Measurements from ENCODE around the gene PARD3. TPM values are rescaled to one million over a fixed set of nuclear protein-coding genes. Genes with fewer than 3 reads are reported as not detected.

Gene PARD3
- total RNA-seq, 1 donor from 2014 or later: 35.4 TPM

GRCh38 chr10:34484164-34484563 is 330.9 kb downstream of the PARD3 start:
- no peak for FAIRE-seq
- Mint-ChIP-seq H3K4me3 (ENCODE audit: unreplicated experiment) (no peak overlapping the region), H3K27ac (ENCODE audit: unreplicated experiment) (no peak overlapping the region)

GRCh38 chr10:34480345-34480744 is 334.8 kb downstream of the PARD3 start:
- FAIRE-seq: no peak
- Mint-ChIP-seq H3K27ac (ENCODE audit: unreplicated experiment) (no peak overlapping the region), H3K36me3 (ENCODE audit: low read depth, unreplicated experiment) (peaks cover 3% of the 10 kb centered on the region)

More at GRCh38 chr10:34484164-34484563, 330.9 kb downstream of the PARD3 start:
- Histone ChIP-seq H4K20me1 (ENCODE audit: insufficient read depth, low read length) (no peaks in the 10 kb centered on the region), H3K36me3 (ENCODE audit: insufficient read depth, low read length) (no peaks in the 10 kb centered on the region), H3K4me3 (ENCODE audit: insufficient read depth, low read depth, low read length) (no peak overlapping the region), H2AFZ (ENCODE audit: low read depth, low read length) (no peak overlapping the region), H3K9me3 (ENCODE audit: insufficient read depth, low read depth, low read length) (no peaks in the 10 kb centered on the region), H3K79me2 (ENCODE audit: insufficient read depth, low read length) (no peaks in the 10 kb centered on the region), H3K27ac (ENCODE audit: low read depth, low read length) (no peak overlapping the region), H3K4me1 (ENCODE audit: insufficient read depth, low read length) (no peaks in the 10 kb centered on the region), H3K9ac (ENCODE audit: low read length) (no peak overlapping the region), H3K27me3 (ENCODE audit: insufficient read depth, low read length) (no peaks in the 10 kb centered on the region), H3K4me2 (ENCODE audit: low read length) (no peak overlapping the region)
- TF ChIP-seq CTCF (IDR thresholded peaks at IDR 0.05; ENCODE audit: insufficient read depth, low read depth, low read length) (no peak), EZH2 (IDR thresholded peaks at IDR 0.05; ENCODE audit: insufficient read depth, low read length) (no peak)
- Mint-ChIP-seq H3K9me3 (ENCODE audit: unreplicated experiment) (no peaks in the 10 kb centered on the region), H3K4me1 (ENCODE audit: low read depth, unreplicated experiment) (no peaks in the 10 kb centered on the region), H3K36me3 (ENCODE audit: low read depth, unreplicated experiment) (peaks cover 3% of the 10 kb centered on the region), H3K27me3 (ENCODE audit: low read depth, unreplicated experiment) (no peaks in the 10 kb centered on the region)
- DNase-seq (ENCODE audit: low read depth): no peak

More at GRCh38 chr10:34480345-34480744, 334.8 kb downstream of the PARD3 start:
- no peaks in the 10 kb centered on the region for H4K20me1 ChIP-seq (ENCODE audit: insufficient read depth, low read length)
- H3K9me3 ChIP-seq (ENCODE audit: insufficient read depth, low read depth, low read length): no peaks in the 10 kb centered on the region
- H3K9me3 Mint-ChIP-seq (ENCODE audit: unreplicated experiment): no peaks in the 10 kb centered on the region
- H3K4me1 ChIP-seq (ENCODE audit: insufficient read depth, low read length): no peaks in the 10 kb centered on the region
- no peaks in the 10 kb centered on the region for H3K27me3 Mint-ChIP-seq (ENCODE audit: low read depth, unreplicated experiment)
- H3K36me3 ChIP-seq (ENCODE audit: insufficient read depth, low read length): no peaks in the 10 kb centered on the region
- no peak overlapping the region for H3K4me3 ChIP-seq (ENCODE audit: insufficient read depth, low read depth, low read length)
- no peak for DNase-seq (ENCODE audit: low read depth)
- no peak overlapping the region for H3K4me2 ChIP-seq (ENCODE audit: low read length)
- H3K4me3 Mint-ChIP-seq (ENCODE audit: unreplicated experiment): no peak overlapping the region
- no peak overlapping the region for H3K27ac ChIP-seq (ENCODE audit: low read depth, low read length)
- no peaks in the 10 kb centered on the region for H3K4me1 Mint-ChIP-seq (ENCODE audit: low read depth, unreplicated experiment)
- no peaks in the 10 kb centered on the region for H3K27me3 ChIP-seq (ENCODE audit: insufficient read depth, low read length)
- TF ChIP-seq EZH2 (IDR thresholded peaks at IDR 0.05; ENCODE audit: insufficient read depth, low read length): no peak
- no peak for TF ChIP-seq CTCF (IDR thresholded peaks at IDR 0.05; ENCODE audit: insufficient read depth, low read depth, low read length)
- no peaks in the 10 kb centered on the region for H3K79me2 ChIP-seq (ENCODE audit: insufficient read depth, low read length)
- no peak overlapping the region for H3K9ac ChIP-seq (ENCODE audit: low read length)
- H2AFZ ChIP-seq (ENCODE audit: low read depth, low read length): no peak overlapping the region

All from astrocyte (in vitro differentiated cells and primary cell).